Gastroesophageal sphincter (tissue), 4 donors: ENCODE results near the gene TMEM203. TPM values are rescaled to one million over a fixed set of nuclear protein-coding genes. Genes with fewer than 3 reads are reported as not detected.
A peak's percentile ranks its signal among the peaks of the same experiment; 100 is the strongest.

Experiments used
- ATAC-seq: fragments of 150-250 bp; one replicate; pipeline ENCODE4 v1.9.1; 2016; ENCODE audit warnings: mild to moderate bottlenecking, moderate library complexity
- H3K27ac ChIP-seq, 4 donors: fragments of 200-600 bp; sonication (generic) in 3 of 4; 1 replicate in 3 of 4; 2 replicates in 1 of 4; pipeline ENCODE4 v1.5.1; 2016 to 2019
- H3K27me3 ChIP-seq: fragments of 200-600 bp; sonication (generic); one replicate; pipeline ENCODE4 v1.5.1; 2019
- H3K36me3 ChIP-seq, 2 donors: fragments of 200-600 bp; sonication (generic); one replicate each; pipeline ENCODE4 v1.5.1; 2019; ENCODE audit warnings: control low read depth in 1 of 2
- H3K4me1 ChIP-seq, 3 donors: fragments of 200-600 bp; sonication (generic); 1 replicate in 2 of 3; 2 replicates in 1 of 3; pipeline ENCODE4 v1.5.1; 2016 to 2019; ENCODE audit warnings: control low read depth in 2 of 3
- H3K4me3 ChIP-seq, 2 donors: fragments of 200-600 bp; sonication (generic); one replicate each; pipeline ENCODE4 v1.5.1; 2019; ENCODE audit warnings: mild to moderate bottlenecking in 1 of 2, moderate library complexity in 1 of 2
- H3K9me3 ChIP-seq, 3 donors: fragments of 200-600 bp; sonication (generic); one replicate each; pipeline ENCODE4 v1.5.1; 2017 to 2019; ENCODE audit warnings: control low read depth in 2 of 3
- EP300 ChIP-seq: sonication (generic); formaldehyde crosslinking; IDR thresholded peaks from one replicate; pipeline ENCODE4 v1.6.1; 2017; ENCODE audit warnings: antibody characterized with exemption, mild to moderate bottlenecking
- POLR2A ChIP-seq, 2 donors: fragments of 450-650 bp; IDR thresholded peaks; one replicate each; pipeline ENCODE4 v1.6.1; 2017; ENCODE audit warnings: antibody characterized with exemption in 2 of 2, mild to moderate bottlenecking in 2 of 2, moderate library complexity in 1 of 2
- POLR2AphosphoS5 ChIP-seq: sonication (generic); formaldehyde crosslinking; IDR thresholded peaks from one replicate; pipeline ENCODE4 v1.6.1; 2017; ENCODE audit warnings: antibody characterized with exemption
- WGBS, 2 donors: methylation state at CpG; one replicate each; pipeline ENCODE4 v1.1.5; 2018; ENCODE audit warnings: low coverage in 1 of 2; 5-methylcytosine and 5-hydroxymethylcytosine counted together
- total RNA-seq, 4 donors: library from RNA; depleted of rRNA; stranded (reverse); fragments of >200 nt; gene quantifications; one replicate each; pipeline ENCODE4 v1.1.0, GENCODE V29; 2016
- TF ChIP-seq, protein P1 (sequence below), 4 experiments: fragments of 200-600 bp in 2 of 4; fragments of 450-650 bp in 2 of 4; sonication (generic) in 1 of 4; IDR thresholded peaks; one replicate each; pipeline ENCODE4 v1.5.1; 2017 to 2019; ENCODE audit warnings: antibody characterized with exemption in 4 of 4, mild to moderate bottlenecking in 2 of 4, moderate library complexity in 2 of 4

Gene TMEM203, protein sequence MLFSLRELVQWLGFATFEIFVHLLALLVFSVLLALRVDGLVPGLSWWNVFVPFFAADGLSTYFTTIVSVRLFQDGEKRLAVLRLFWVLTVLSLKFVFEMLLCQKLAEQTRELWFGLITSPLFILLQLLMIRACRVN
- 10 to 100 TPM; 21.9 to 36.1 (median 29.1) TPM for total RNA-seq

DNA sequence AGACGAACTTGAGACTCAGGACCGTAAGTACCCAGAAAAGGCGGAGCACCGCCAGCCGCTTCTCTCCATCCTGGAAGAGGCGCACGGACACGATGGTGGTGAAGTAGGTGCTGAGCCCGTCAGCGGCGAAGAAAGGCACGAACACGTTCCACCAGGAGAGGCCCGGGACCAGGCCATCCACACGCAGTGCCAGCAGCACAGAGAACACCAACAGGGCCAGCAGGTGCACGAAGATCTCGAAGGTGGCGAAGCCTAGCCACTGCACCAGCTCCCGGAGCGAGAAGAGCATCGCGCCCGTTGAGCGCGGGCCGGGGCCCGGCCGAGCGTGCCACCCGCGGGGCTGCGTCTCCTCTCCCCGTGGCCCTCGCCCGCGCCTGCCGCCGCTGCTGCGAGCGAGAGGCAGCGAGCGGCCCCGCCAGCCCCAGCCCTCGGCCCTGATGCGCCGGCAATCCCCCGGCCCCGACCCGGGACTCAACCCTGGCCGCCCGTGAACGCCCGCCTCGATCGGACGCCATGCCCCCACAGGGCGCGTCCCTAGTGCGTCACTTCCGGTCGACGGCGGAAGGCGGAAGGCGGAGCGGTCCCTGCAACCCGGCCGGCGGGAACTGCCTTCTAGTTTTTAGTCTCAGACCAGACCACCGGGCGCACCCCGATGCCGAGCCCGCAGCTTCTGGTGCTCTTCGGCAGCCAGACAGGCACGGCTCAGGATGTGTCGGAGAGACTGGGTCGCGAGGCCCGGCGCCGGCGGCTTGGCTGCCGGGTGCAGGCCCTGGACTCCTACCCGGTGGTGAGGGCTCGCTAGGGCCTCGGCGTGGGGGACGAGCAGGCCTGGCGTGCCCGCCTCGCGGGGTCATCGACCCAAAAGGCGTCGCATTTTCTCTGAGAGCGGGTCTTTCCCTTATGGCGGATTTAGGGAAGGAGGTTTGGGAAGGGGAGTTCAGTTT, at the start of gene TMEM203, which contains the start of gene NDOR1:
Gene TMEM203 (minus strand): TSS at position 523 of the 944 bp plus-strand sequence. CDS start 234 bp downstream, at position 289.
Gene NDOR1 (plus strand): TSS at position 575 of the 944 bp plus-strand sequence. CDS start 78 bp downstream, at position 653.
- no peaks in the 10 kb centered on the region for H3K27me3 ChIP-seq
- H3K4me1 ChIP-seq, result peaks cover 5 to 64% (median 35%) of the 10 kb centered on the region in 3 donors
- H3K9me3 ChIP-seq, result no peaks in the 10 kb centered on the region
- peak within 1 kb of the TSS; percentile 69 to 98 for H3K4me3 ChIP-seq
- H3K36me3 ChIP-seq, result peaks cover 0 to 23% of the 10 kb centered on the region in 2 donors
- H3K27ac ChIP-seq, result peak within 1 kb of the TSS; percentile 60 to 92 (median 88)
- TF ChIP-seq, protein P1, sequence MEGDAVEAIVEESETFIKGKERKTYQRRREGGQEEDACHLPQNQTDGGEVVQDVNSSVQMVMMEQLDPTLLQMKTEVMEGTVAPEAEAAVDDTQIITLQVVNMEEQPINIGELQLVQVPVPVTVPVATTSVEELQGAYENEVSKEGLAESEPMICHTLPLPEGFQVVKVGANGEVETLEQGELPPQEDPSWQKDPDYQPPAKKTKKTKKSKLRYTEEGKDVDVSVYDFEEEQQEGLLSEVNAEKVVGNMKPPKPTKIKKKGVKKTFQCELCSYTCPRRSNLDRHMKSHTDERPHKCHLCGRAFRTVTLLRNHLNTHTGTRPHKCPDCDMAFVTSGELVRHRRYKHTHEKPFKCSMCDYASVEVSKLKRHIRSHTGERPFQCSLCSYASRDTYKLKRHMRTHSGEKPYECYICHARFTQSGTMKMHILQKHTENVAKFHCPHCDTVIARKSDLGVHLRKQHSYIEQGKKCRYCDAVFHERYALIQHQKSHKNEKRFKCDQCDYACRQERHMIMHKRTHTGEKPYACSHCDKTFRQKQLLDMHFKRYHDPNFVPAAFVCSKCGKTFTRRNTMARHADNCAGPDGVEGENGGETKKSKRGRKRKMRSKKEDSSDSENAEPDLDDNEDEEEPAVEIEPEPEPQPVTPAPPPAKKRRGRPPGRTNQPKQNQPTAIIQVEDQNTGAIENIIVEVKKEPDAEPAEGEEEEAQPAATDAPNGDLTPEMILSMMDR (IDR thresholded peaks at IDR 0.05), result peak in 1 of 4 experiments; percentile 19
- peak; percentile 93 for TF ChIP-seq POLR2AphosphoS5
- TF ChIP-seq EP300, result no peak
- peak; percentile 77 to 83 for TF ChIP-seq POLR2A (IDR thresholded peaks at IDR 0.05)
- peak; percentile 66 for ATAC-seq
- 0% methylated on average over 2 of the region's 98 CpGs; no CpG with 5 or more reads in 1 of the 2 donors for WGBS, 2 donors

DNA sequence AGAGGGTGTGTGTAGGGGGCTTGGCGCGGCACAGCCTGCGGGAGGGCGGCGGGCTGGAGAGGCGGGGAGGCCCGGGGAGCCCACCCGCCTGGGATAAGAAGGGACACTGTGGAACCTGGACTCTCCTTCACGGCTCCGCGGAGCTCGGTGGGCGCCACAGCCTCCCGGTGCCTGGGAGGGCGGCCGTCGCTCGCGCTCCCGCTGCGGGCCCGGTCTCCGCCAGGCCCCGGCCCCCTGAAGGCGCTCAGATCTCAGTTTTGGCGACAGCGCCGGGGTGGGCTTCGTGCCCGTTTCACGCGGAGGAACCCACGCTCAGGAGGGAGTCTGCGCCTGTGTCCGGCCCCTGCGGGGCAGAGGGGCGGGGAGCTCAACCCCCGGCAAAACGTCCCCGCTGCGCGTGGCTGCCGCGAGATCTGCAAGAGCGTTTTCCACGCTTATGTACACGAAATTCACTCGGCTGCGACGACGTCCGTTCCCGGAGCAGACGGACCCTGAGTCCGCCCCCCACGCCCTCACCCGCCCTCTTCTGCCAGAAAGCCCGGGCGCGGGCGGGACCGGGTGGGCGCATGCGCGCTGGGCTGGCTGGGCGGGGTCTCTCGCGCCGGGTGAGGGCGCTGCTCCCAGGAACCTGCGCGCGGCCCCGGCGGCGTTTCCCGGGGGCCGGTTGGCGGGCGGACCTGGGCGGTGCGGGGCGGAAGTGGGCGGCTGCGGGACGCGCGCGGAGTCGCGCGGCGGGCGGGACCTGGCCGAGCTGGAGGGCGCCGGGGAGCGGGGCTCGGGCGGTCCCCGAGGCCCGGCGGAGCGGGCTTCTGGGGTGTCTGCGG, 49.4 kb upstream of the TMEM203 start, which contains the start of gene NELFB:
Gene NELFB (plus strand): TSS at position 704 of the 824 bp plus-strand sequence.
- TF ChIP-seq, protein P1 (IDR thresholded peaks at IDR 0.05), result peak in 3 of 4 experiments; percentile 1 to 45 (median 2)
- TF ChIP-seq POLR2AphosphoS5 (peak; percentile 56), EP300 (no peak), POLR2A (IDR thresholded peaks at IDR 0.05) (peak; percentile 60 to 61)
- peak; percentile 96 for ATAC-seq
- peaks cover 0 to 36% of the 10 kb centered on the region in 2 donors for H3K36me3 ChIP-seq

DNA sequence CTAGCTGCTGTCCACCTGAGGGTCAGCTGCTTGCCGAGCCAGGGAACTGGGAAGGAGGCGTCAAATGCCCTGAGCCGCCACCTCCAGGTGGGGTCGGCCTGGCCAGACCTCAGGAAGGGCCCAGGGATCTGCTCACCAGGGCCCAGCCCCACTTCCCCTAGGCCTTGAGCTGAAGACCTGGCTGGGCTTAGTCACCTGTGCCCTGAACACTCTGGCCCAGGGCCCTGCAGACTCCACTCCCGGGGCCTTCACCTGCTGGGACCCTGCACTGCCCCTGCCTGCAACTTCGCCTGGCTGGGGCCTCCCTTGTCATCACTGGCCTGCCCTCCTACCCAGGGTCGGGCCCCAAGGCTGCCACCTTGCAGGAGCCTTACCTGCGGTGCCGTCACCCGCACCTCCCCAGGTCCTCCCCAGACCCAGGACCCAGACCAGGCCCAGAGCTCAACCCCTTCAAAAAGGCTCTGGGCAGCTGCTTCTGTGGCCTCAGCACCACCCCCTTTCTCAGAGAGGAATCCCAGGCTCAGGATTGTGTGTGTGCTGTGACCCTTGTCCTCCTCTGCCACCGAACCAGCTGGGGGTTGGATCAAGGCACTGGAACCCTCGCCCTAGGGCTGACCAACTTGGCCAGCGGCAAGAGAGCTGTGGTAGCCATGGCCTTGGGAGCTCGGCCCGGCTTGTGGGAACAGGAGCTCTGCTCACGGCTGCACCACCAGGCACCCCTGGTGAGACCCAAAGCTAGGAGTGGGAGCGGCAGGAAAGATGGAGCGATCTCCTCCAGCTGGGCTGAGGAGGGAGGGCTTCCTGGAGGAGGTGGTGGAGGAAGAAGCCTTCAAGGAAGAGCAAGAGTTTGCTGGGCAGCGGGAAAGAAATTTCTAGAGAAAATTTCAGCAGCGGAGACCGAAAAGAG, 48.5 kb upstream of the TMEM203 start:
- H3K27me3 ChIP-seq, result peaks cover 9% of the 10 kb centered on the region
- peaks cover 0 to 31% (median 19%) of the 10 kb centered on the region in 3 donors for H3K4me1 ChIP-seq
- no peaks in the 10 kb centered on the region for H3K9me3 ChIP-seq
- H3K4me3 ChIP-seq, result peak overlapping the region; percentile 49 to 90
- no peak for ATAC-seq
- TF ChIP-seq POLR2A (IDR thresholded peaks at IDR 0.05) (no peak), POLR2AphosphoS5 (no peak), EP300 (no peak)
- TF ChIP-seq, protein P1 (IDR thresholded peaks at IDR 0.05), result no peak
- peaks cover 0 to 29% of the 10 kb centered on the region in 2 donors for H3K36me3 ChIP-seq
- WGBS, 2 donors, result 8% methylated on average over 6 of the region's 21 CpGs; no CpG with 5 or more reads in 1 of the 2 donors
- peak overlapping the region in 3 of 4 donors; percentile 84 to 86 (median 85) for H3K27ac ChIP-seq

More for the DNA sequence above, 49.4 kb upstream of the TMEM203 start, which contains the start of gene NELFB:
- 0% methylated on average over 5 of the region's 105 CpGs; no CpG with 5 or more reads in 1 of the 2 donors for WGBS, 2 donors
- H3K27ac ChIP-seq, result peak within 1 kb of the TSS; percentile 3 to 86 (median 84)
- peak within 1 kb of the TSS; percentile 87 to 90 for H3K4me3 ChIP-seq
- peaks cover 0 to 31% (median 19%) of the 10 kb centered on the region in 3 donors for H3K4me1 ChIP-seq
- peaks cover 9% of the 10 kb centered on the region for H3K27me3 ChIP-seq
- H3K9me3 ChIP-seq, result no peaks in the 10 kb centered on the region
